ENCODE results near the gene BLACAT1.
"Not testable (repeated sequence)": the region's sequence is repeated elsewhere in the genome, so short reads cannot be mapped to it uniquely, and the experiment has no call there.

Gene BLACAT1

GRCh38 chr1:205440476-205441317 is 15.1 kb downstream of the BLACAT1 start:
- DNase-seq (ENCODE audit: low spot score): peak; percentile 40

GRCh38 chr1:205440121-205440475 is 15.7 kb downstream of the BLACAT1 start:
- no peak for DNase-seq (ENCODE audit: low spot score)

- DNase-seq (ENCODE audit: low spot score): peak; percentile 78
Observed at GRCh38 chr1:205438213-205439158, 17.4 kb downstream of the BLACAT1 start.

GRCh38 chr1:205437570-205437969 is 18.3 kb downstream of the BLACAT1 start:
- no peak for DNase-seq (ENCODE audit: low spot score)

GRCh38 chr1:205436776-205437410 is 19.0 kb downstream of the BLACAT1 start:
- DNase-seq (ENCODE audit: low spot score): no peak

- no peak for DNase-seq (ENCODE audit: low spot score)
Observed at GRCh38 chr1:205435578-205436573, 20.0 kb downstream of the BLACAT1 start.

- no peak for DNase-seq (ENCODE audit: low spot score)
Observed at GRCh38 chr1:205434738-205435137, 21.1 kb downstream of the BLACAT1 start.

GRCh38 chr1:205432692-205433091 is 23.2 kb downstream of the BLACAT1 start:
- not testable (repeated sequence) for DNase-seq (ENCODE audit: low spot score)

- no peak for DNase-seq (ENCODE audit: low spot score)
Observed at GRCh38 chr1:205432116-205432515, 23.7 kb downstream of the BLACAT1 start.

GRCh38 chr1:205430696-205431305 is 25.0 kb downstream of the BLACAT1 start:
- DNase-seq (ENCODE audit: low spot score): peak; percentile 63

GRCh38 chr1:205429762-205430695 is 25.8 kb downstream of the BLACAT1 start:
- DNase-seq (ENCODE audit: low spot score): no peak

- no peak for DNase-seq (ENCODE audit: low spot score)
Observed at GRCh38 chr1:205424901-205425600, 30.8 kb downstream of the BLACAT1 start.

- DNase-seq (ENCODE audit: low spot score): no peak
Observed at GRCh38 chr1:205423814-205424399, 31.9 kb downstream of the BLACAT1 start.

- no peak for DNase-seq (ENCODE audit: low spot score)
Observed at GRCh38 chr1:205422993-205423642, 32.7 kb downstream of the BLACAT1 start.

GRCh38 chr1:205421798-205422197 is 34.0 kb downstream of the BLACAT1 start, which contains the start of gene LEMD1:
Gene LEMD1, minus strand, starts transcription at chr1:205422056. Its CDS starts 1,520 bp downstream, at chr1:205420536.
- DNase-seq (ENCODE audit: low spot score): no peak

- no peak for DNase-seq (ENCODE audit: low spot score)
Observed at GRCh38 chr1:205420938-205421337, 34.9 kb downstream of the BLACAT1 start.

GRCh38 chr1:205417870-205418635 is 37.8 kb downstream of the BLACAT1 start:
- no peak for DNase-seq (ENCODE audit: low spot score)

Data from globus pallidus (tissue), 1 donor.